Epithelial cell of proximal tubule (primary cell): ENCODE data around the gene DAZAP1. TPM values are rescaled to one million over a fixed set of nuclear protein-coding genes. Genes with fewer than 3 reads are reported as not detected.

Experiments used
- DNase-seq: peaks from one replicate; pipeline ENCODE4 v3.0.0-alpha.2; 2011; ENCODE audit warnings: low read depth
- H3K4me3 ChIP-seq: 2 replicates; pipeline ENCODE4 v1.5.1; 2011; ENCODE audit warnings: low read depth, mild to moderate bottlenecking, low read length
- CTCF ChIP-seq: conservative IDR thresholded peaks from 2 replicates; pipeline ENCODE4 v1.5.1; 2012; ENCODE audit warnings: low read depth, mild to moderate bottlenecking, low read length
- total RNA-seq: library from RNA; depleted of rRNA; stranded (reverse); fragments of >200 nt; gene quantifications from 2 replicates; pipeline ENCODE4 v1.2.3, GENCODE V29; 2015

DAZAP1 gene
- total RNA-seq, 1 donor from 2014 or later: 53.8 TPM

GRCh38 chr19:1466461-1467214 is 59.3 kb downstream of the DAZAP1 start:
- DNase-seq: no peak
- TF ChIP-seq CTCF: no peak
- H3K4me3 ChIP-seq: no peak overlapping the region

- no peak for TF ChIP-seq CTCF
- no peak for DNase-seq
- H3K4me3 ChIP-seq: no peak overlapping the region
Measured at GRCh38 chr19:1467215-1467489, 59.8 kb downstream of the DAZAP1 start.

GRCh38 chr19:1467490-1468273 is 60.3 kb downstream of the DAZAP1 start:
- TF ChIP-seq CTCF: no peak
- no peak for DNase-seq
- H3K4me3 ChIP-seq: no peak overlapping the region

GRCh38 chr19:1468274-1468820 is 61.0 kb downstream of the DAZAP1 start:
- no peak for TF ChIP-seq CTCF
- H3K4me3 ChIP-seq: peak overlapping the region; percentile 25
- DNase-seq: no peak

GRCh38 chr19:1468821-1469254 is 61.5 kb downstream of the DAZAP1 start:
- DNase-seq: no peak
- TF ChIP-seq CTCF: no peak
- H3K4me3 ChIP-seq: peak overlapping the region; percentile 25

GRCh38 chr19:1469255-1470054 is 62.1 kb downstream of the DAZAP1 start:
- TF ChIP-seq CTCF: no peak
- peak overlapping the region; percentile 46 for H3K4me3 ChIP-seq

More at GRCh38 chr19:1469255-1470054, 62.1 kb downstream of the DAZAP1 start:
- DNase-seq: no peak
